ENCODE data around the gene ASB16. TPM values are rescaled to one million over a fixed set of nuclear protein-coding genes. Genes with fewer than 3 reads are reported as not detected.

Gene ASB16
- total and polyA plus RNA-seq, 4 donors: 0.02 to 0.37 (median 0.08) TPM; not detected in 1

- TF ChIP-seq CTCF (IDR thresholded peaks at IDR 0.05; ENCODE audit: low read depth, low read length, missing input control) (no peak), EGR1 (IDR thresholded peaks at IDR 0.05; ENCODE audit: low read depth in 2 of 2) (no peak), JUND (IDR thresholded peaks at IDR 0.05) (no peak), FOXA2 (IDR thresholded peaks at IDR 0.05) (no peak), NR2F2 (IDR thresholded peaks at IDR 0.05) (no peak), HNF4G (IDR thresholded peaks at IDR 0.05) (no peak), SP1 (IDR thresholded peaks at IDR 0.05) (no peak), GABPA (IDR thresholded peaks at IDR 0.05 in 1 of 2, conservative IDR thresholded peaks at IDR 0.05 in 1 of 2) (no peak), HNF4A (conservative IDR thresholded peaks at IDR 0.05) (no peak), ATF3 (IDR thresholded peaks at IDR 0.05) (no peak), TAF1 (conservative IDR thresholded peaks at IDR 0.05) (no peak)
Observed at GRCh38 chr17:44216694-44217093, 46.2 kb downstream of the ASB16 start (continued).

DNA sequence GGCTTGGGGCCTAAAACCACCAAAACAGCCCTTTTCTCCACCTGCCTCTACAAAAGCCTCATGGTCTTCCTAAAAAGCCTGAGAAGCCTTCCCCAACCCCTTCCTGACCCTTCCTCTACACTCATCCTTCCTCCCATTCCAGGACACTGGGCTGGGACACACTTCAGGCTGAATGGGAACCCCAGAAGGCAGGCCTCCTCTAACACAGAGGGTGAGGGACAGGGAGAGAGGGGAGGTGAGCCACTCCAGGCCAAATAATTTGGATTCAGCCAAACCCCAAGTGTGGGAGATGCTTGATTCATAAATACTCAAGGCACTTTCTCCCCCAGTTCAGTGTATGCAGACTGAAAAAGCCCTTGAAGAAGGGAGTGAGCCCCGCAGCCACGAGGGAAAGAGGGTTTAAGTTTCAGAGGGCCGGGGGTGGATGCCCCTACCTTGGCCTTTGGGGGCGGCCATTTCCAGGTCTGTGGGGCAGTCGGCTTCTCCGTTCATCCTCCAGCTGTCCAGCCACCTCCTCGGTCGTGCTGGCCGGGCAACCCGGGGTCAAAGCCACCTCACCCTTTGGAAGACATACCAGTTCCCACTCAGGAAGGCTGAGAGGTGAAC, 47.3 kb downstream of the ASB16 start:
- H3K4me3 ChIP-seq (ENCODE audit: low read depth in 1 of 3, low read length in 3 of 3): peak overlapping the region in 2 of 3 donors; percentile 59 to 93
- 11% methylated on average over 10 of the region's 10 CpGs for WGBS
- no peaks in the 10 kb centered on the region for H3K27me3 ChIP-seq (ENCODE audit: control insufficient read depth in 4 of 4, insufficient read depth in 4 of 4, low read length in 3 of 4)
- H3K9ac ChIP-seq (ENCODE audit: low read depth in 1 of 2, low read length in 2 of 2): peak overlapping the region; percentile 20 to 66
- DNase-seq (ENCODE audit: low spot score): peak; percentile 45
- TF ChIP-seq EGR1 (IDR thresholded peaks at IDR 0.05; ENCODE audit: low read depth in 2 of 2): no peak
- peak overlapping the region in 1 of 2 donors; percentile 65 for H3K27ac ChIP-seq (ENCODE audit: low read depth in 1 of 2, low read length in 2 of 2)
- H3K36me3 ChIP-seq (ENCODE audit: control insufficient read depth in 4 of 4, insufficient read depth in 3 of 4, low read depth in 1 of 4, low read length in 3 of 4): peaks cover 11 to 31% (median 27%) of the 10 kb centered on the region in 4 donors
- H3K9me3 ChIP-seq (ENCODE audit: control insufficient read depth in 4 of 4, low read length in 3 of 4): no peaks in the 10 kb centered on the region
- peaks cover 11 to 32% (median 26%) of the 10 kb centered on the region in 4 donors for H3K4me1 ChIP-seq (ENCODE audit: control insufficient read depth in 4 of 4, insufficient read depth in 4 of 4, low read length in 3 of 4)

GRCh38 chr17:44218344-44219107, 48.0 kb downstream of the ASB16 start:
- Histone ChIP-seq H3K27ac (ENCODE audit: low read depth in 1 of 2, low read length in 2 of 2) (peak overlapping the region; percentile 93 to 94), H3K4me3 (ENCODE audit: low read depth in 1 of 3, low read length in 3 of 3) (peak overlapping the region in 2 of 3 donors; percentile 59 to 93), H3K9me3 (ENCODE audit: control insufficient read depth in 4 of 4, low read length in 3 of 4) (no peaks in the 10 kb centered on the region), H3K27me3 (ENCODE audit: control insufficient read depth in 4 of 4, insufficient read depth in 4 of 4, low read length in 3 of 4) (no peaks in the 10 kb centered on the region), H3K4me1 (ENCODE audit: control insufficient read depth in 4 of 4, insufficient read depth in 4 of 4, low read length in 3 of 4) (peaks cover 15 to 39% (median 33%) of the 10 kb centered on the region in 4 donors), H3K36me3 (ENCODE audit: control insufficient read depth in 4 of 4, insufficient read depth in 3 of 4, low read depth in 1 of 4, low read length in 3 of 4) (peaks cover 11 to 29% (median 27%) of the 10 kb centered on the region in 4 donors), H3K9ac (ENCODE audit: low read depth in 1 of 2, low read length in 2 of 2) (peak overlapping the region; percentile 20 to 66)
- under 1% methylated on average over 88 of the region's 89 CpGs for WGBS
- peak; percentile 89 for DNase-seq (ENCODE audit: low spot score)
- TF ChIP-seq RAD21 (IDR thresholded peaks at IDR 0.05) (peak; percentile 46 to 54), CTCF (IDR thresholded peaks at IDR 0.05; ENCODE audit: low read depth, low read length, missing input control) (peak; percentile 59), SP1 (IDR thresholded peaks at IDR 0.05) (peak; percentile 31), TAF1 (conservative IDR thresholded peaks at IDR 0.05) (no peak), FOXA2 (IDR thresholded peaks at IDR 0.05) (no peak), GABPA (IDR thresholded peaks at IDR 0.05 in 1 of 2, conservative IDR thresholded peaks at IDR 0.05 in 1 of 2) (peak in 1 of 2 donors; percentile 65), NR2F2 (IDR thresholded peaks at IDR 0.05) (no peak), ZBTB33 (IDR thresholded peaks at IDR 0.05) (no peak), EGR1 (IDR thresholded peaks at IDR 0.05; ENCODE audit: low read depth in 2 of 2) (no peak), RXRA (IDR thresholded peaks at IDR 0.05) (peak in 1 of 2 donors; percentile 21)
- TF ChIP-seq, protein P1, sequence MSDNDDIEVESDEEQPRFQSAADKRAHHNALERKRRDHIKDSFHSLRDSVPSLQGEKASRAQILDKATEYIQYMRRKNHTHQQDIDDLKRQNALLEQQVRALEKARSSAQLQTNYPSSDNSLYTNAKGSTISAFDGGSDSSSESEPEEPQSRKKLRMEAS (IDR thresholded peaks at IDR 0.05): no peak
- TF ChIP-seq, protein P2, sequence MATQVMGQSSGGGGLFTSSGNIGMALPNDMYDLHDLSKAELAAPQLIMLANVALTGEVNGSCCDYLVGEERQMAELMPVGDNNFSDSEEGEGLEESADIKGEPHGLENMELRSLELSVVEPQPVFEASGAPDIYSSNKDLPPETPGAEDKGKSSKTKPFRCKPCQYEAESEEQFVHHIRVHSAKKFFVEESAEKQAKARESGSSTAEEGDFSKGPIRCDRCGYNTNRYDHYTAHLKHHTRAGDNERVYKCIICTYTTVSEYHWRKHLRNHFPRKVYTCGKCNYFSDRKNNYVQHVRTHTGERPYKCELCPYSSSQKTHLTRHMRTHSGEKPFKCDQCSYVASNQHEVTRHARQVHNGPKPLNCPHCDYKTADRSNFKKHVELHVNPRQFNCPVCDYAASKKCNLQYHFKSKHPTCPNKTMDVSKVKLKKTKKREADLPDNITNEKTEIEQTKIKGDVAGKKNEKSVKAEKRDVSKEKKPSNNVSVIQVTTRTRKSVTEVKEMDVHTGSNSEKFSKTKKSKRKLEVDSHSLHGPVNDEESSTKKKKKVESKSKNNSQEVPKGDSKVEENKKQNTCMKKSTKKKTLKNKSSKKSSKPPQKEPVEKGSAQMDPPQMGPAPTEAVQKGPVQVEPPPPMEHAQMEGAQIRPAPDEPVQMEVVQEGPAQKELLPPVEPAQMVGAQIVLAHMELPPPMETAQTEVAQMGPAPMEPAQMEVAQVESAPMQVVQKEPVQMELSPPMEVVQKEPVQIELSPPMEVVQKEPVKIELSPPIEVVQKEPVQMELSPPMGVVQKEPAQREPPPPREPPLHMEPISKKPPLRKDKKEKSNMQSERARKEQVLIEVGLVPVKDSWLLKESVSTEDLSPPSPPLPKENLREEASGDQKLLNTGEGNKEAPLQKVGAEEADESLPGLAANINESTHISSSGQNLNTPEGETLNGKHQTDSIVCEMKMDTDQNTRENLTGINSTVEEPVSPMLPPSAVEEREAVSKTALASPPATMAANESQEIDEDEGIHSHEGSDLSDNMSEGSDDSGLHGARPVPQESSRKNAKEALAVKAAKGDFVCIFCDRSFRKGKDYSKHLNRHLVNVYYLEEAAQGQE (IDR thresholded peaks at IDR 0.05): peak; percentile 32

All from liver (tissue), 9 donors.